Measurements from ENCODE around the gene COQ8A. TPM values are rescaled to one million over a fixed set of nuclear protein-coding genes. Genes with fewer than 3 reads are reported as not detected.

Gene COQ8A
- total and polyA plus RNA-seq, 4 donors = 16.2 to 50.5 (median 29.1) TPM

DNA sequence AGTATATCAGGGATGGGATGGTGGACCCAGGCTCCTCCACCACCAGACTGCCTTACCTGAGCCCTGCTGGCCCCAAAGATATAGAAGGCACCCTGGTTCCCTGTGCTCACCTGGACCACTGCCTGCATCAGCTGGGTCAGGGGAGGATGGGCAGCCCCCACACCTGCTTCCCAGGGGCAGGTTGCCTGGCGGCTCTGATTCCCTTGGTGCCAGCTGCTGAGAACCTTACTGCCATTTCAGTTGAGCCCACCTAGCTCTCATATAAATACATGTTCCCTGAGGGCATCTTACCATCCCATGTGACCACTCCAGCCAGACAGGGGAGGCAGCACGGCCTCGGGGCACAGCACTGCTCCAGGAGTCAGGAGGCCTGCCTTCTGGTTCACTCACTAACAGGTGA, 45.3 kb upstream of the COQ8A start:
- no peak for ATAC-seq (ENCODE audit: insufficient read depth, low FRiP score)
- no peaks in the 10 kb centered on the region for H3K27me3 ChIP-seq (ENCODE audit: control insufficient read depth in 3 of 3, insufficient read depth in 3 of 3, low read length in 2 of 3)
- 89 to 90% methylated on average over 3 of the region's 3 CpGs for WGBS, 2 donors
- H3K4me1 ChIP-seq (ENCODE audit: control insufficient read depth in 5 of 5, insufficient read depth in 5 of 5, low read length in 5 of 5) = peaks cover 0 to 5% (median 0%) of the 10 kb centered on the region in 5 donors
- H3K4me3 ChIP-seq = no peak overlapping the region
- H3K9ac ChIP-seq (ENCODE audit: insufficient read depth in 1 of 2, low read length in 2 of 2) = no peak overlapping the region
- DNase-seq = no peak
- H3K36me3 ChIP-seq (ENCODE audit: control insufficient read depth in 4 of 4, insufficient read depth in 4 of 4, low read length in 4 of 4) = peaks cover 0 to 55% (median 0%) of the 10 kb centered on the region in 4 donors
- no peaks in the 10 kb centered on the region for H3K9me3 ChIP-seq (ENCODE audit: control insufficient read depth in 4 of 4, insufficient read depth in 3 of 4, low read length in 3 of 4)
- TF ChIP-seq, protein P1, sequence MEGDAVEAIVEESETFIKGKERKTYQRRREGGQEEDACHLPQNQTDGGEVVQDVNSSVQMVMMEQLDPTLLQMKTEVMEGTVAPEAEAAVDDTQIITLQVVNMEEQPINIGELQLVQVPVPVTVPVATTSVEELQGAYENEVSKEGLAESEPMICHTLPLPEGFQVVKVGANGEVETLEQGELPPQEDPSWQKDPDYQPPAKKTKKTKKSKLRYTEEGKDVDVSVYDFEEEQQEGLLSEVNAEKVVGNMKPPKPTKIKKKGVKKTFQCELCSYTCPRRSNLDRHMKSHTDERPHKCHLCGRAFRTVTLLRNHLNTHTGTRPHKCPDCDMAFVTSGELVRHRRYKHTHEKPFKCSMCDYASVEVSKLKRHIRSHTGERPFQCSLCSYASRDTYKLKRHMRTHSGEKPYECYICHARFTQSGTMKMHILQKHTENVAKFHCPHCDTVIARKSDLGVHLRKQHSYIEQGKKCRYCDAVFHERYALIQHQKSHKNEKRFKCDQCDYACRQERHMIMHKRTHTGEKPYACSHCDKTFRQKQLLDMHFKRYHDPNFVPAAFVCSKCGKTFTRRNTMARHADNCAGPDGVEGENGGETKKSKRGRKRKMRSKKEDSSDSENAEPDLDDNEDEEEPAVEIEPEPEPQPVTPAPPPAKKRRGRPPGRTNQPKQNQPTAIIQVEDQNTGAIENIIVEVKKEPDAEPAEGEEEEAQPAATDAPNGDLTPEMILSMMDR (IDR thresholded peaks at IDR 0.05; ENCODE audit: control extremely low read depth, extremely low read depth) = no peak
- no peak overlapping the region for H3K27ac ChIP-seq (ENCODE audit: low read depth in 1 of 2, low read length in 1 of 2)

DNA sequence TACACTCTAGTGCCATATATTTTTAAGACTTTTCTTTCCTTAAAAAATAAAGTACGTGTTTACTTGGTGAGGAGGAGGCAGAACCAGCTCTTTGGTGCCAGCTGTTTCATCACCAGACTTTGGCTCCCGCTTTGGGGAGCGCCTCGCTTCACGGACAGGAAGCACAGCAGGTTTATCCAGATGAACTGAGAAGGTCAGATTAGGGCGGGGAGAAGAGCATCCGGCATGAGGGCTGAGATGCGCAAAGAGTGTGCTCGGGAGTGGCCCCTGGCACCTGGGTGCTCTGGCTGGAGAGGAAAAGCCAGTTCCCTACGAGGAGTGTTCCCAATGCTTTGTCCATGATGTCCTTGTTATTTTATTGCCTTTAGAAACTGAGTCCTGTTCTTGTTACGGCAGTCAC, 44.5 kb upstream of the COQ8A start:
- peaks cover 0 to 5% (median 0%) of the 10 kb centered on the region in 5 donors for H3K4me1 ChIP-seq (ENCODE audit: control insufficient read depth in 5 of 5, insufficient read depth in 5 of 5, low read length in 5 of 5)
- H3K9me3 ChIP-seq (ENCODE audit: control insufficient read depth in 4 of 4, insufficient read depth in 3 of 4, low read length in 3 of 4) = no peaks in the 10 kb centered on the region
- H3K4me3 ChIP-seq = no peak overlapping the region
- H3K36me3 ChIP-seq (ENCODE audit: control insufficient read depth in 4 of 4, insufficient read depth in 4 of 4, low read length in 4 of 4) = peaks cover 0 to 52% (median 0%) of the 10 kb centered on the region in 4 donors
- TF ChIP-seq, protein P1 (IDR thresholded peaks at IDR 0.05; ENCODE audit: control extremely low read depth, extremely low read depth) = no peak
- H3K27me3 ChIP-seq (ENCODE audit: control insufficient read depth in 3 of 3, insufficient read depth in 3 of 3, low read length in 2 of 3) = no peaks in the 10 kb centered on the region
- H3K27ac ChIP-seq (ENCODE audit: low read depth in 1 of 2, low read length in 1 of 2) = no peak overlapping the region
- ATAC-seq (ENCODE audit: insufficient read depth, low FRiP score) (no peak), DNase-seq (no peak)
- WGBS, 2 donors = 87% methylated on average over 11 of the region's 11 CpGs
- no peak overlapping the region for H3K9ac ChIP-seq (ENCODE audit: insufficient read depth in 1 of 2, low read length in 2 of 2)

DNA sequence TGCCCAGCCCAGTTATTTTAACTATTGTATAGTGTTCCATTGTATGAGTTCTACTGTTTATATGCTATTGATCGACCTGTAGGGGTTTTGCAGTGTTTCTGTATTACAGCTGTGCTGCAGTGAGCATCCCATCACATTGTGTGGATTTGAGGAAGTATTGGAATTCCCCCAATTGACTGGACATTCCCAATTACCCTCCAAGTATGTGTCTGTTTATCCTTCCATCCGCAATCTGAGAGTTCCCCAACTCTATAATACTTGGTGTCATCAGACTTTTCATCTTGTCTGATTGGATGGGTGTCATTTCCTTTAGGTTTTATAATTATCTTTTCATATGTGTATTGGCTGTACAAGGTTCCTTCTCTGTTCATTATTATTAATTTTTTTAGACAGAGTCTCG, 41.8 kb upstream of the COQ8A start:
- H3K4me1 ChIP-seq (ENCODE audit: control insufficient read depth in 5 of 5, insufficient read depth in 5 of 5, low read length in 5 of 5) = peaks cover 0 to 10% (median 0%) of the 10 kb centered on the region in 5 donors
- WGBS, 2 donors = 91 to 95% methylated on average over 3 of the region's 3 CpGs
- TF ChIP-seq, protein P1 (IDR thresholded peaks at IDR 0.05; ENCODE audit: control extremely low read depth, extremely low read depth) = no peak

DNA sequence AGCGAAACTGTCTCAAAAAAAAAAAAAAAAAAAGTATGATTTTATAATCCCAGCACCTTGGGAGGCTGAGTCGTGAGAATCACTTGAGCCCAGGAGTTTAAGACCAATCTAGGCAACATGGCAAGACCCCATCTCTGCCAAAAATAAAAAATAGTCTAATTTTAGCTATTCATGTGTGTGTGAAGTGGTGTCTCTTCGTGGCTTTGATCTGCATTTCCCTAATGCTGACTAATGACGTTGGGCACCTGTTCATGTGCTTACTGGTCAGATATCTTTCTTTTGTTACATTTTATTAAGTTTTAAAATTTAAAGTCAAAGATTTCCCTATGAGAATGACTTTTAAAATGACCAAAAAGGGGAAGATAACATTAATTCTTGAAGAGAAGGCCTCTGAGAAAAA, 38.7 kb upstream of the COQ8A start:
- no peak overlapping the region for H3K4me3 ChIP-seq
- no peak for DNase-seq
- no peaks in the 10 kb centered on the region for H3K9me3 ChIP-seq (ENCODE audit: control insufficient read depth in 4 of 4, insufficient read depth in 3 of 4, low read length in 3 of 4)
- peaks cover 0 to 15% (median 0%) of the 10 kb centered on the region in 4 donors for H3K36me3 ChIP-seq (ENCODE audit: control insufficient read depth in 4 of 4, insufficient read depth in 4 of 4, low read length in 4 of 4)
- ATAC-seq (ENCODE audit: insufficient read depth, low FRiP score) = no peak
- H3K9ac ChIP-seq (ENCODE audit: insufficient read depth in 1 of 2, low read length in 2 of 2) = no peak overlapping the region
- TF ChIP-seq, protein P1 (IDR thresholded peaks at IDR 0.05; ENCODE audit: control extremely low read depth, extremely low read depth) = no peak
- WGBS, 2 donors = 66 to 78% methylated on average over 4 of the region's 4 CpGs
- peaks cover 0 to 13% (median 3%) of the 10 kb centered on the region in 5 donors for H3K4me1 ChIP-seq (ENCODE audit: control insufficient read depth in 5 of 5, insufficient read depth in 5 of 5, low read length in 5 of 5)
- no peaks in the 10 kb centered on the region for H3K27me3 ChIP-seq (ENCODE audit: control insufficient read depth in 3 of 3, insufficient read depth in 3 of 3, low read length in 2 of 3)
- no peak overlapping the region for H3K27ac ChIP-seq (ENCODE audit: low read depth in 1 of 2, low read length in 1 of 2)

More for the DNA sequence above, 41.8 kb upstream of the COQ8A start:
- ATAC-seq (ENCODE audit: insufficient read depth, low FRiP score) = no peak
- H3K9ac ChIP-seq (ENCODE audit: insufficient read depth in 1 of 2, low read length in 2 of 2) = no peak overlapping the region
- no peaks in the 10 kb centered on the region for H3K9me3 ChIP-seq (ENCODE audit: control insufficient read depth in 4 of 4, insufficient read depth in 3 of 4, low read length in 3 of 4)
- H3K36me3 ChIP-seq (ENCODE audit: control insufficient read depth in 4 of 4, insufficient read depth in 4 of 4, low read length in 4 of 4) = peaks cover 0 to 41% (median 0%) of the 10 kb centered on the region in 4 donors
- H3K27me3 ChIP-seq (ENCODE audit: control insufficient read depth in 3 of 3, insufficient read depth in 3 of 3, low read length in 2 of 3) = no peaks in the 10 kb centered on the region
- H3K4me3 ChIP-seq = no peak overlapping the region
- no peak for DNase-seq
- no peak overlapping the region for H3K27ac ChIP-seq (ENCODE audit: low read depth in 1 of 2, low read length in 1 of 2)

Measured in lung (tissue), 12 donors.